HS-27A (cell line): ENCODE data around the gene ABHD17C.
"Not testable (repeated sequence)": the region's sequence is repeated elsewhere in the genome, so short reads cannot be mapped to it uniquely, and the experiment has no call there.

Experiments used
- DNase-seq: peaks from one replicate; pipeline ENCODE4 v3.0.0-alpha.2; 2012; ENCODE audit warnings: low read depth, missing footprints

Gene ABHD17C

GRCh38 chr15:80730926-80731325 lies 35.8 kb downstream of the ABHD17C start:
- no peak for DNase-seq

DNA sequence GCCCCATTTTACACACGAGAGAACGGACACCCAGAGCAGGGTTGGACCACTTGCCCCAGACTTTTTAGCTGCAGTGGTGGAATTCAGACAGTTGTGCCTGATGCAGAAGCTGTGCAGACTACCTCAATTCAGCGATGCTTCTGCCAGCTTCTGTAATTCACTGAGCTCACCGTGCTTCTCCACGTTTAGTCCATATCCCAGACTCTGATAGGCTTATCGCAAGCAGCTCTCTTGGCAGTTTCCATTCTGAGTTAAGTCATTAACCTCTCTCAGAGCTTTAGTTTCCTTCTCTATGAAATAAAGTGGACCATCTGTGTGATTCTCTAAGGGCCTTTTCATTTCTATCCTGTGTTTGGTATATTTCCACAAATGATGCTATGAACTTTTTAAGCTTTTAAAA lies 37.1 kb downstream of the ABHD17C start:
- DNase-seq: no peak

GRCh38 chr15:80732818-80733217 lies 37.7 kb downstream of the ABHD17C start:
- DNase-seq: no peak

DNA sequence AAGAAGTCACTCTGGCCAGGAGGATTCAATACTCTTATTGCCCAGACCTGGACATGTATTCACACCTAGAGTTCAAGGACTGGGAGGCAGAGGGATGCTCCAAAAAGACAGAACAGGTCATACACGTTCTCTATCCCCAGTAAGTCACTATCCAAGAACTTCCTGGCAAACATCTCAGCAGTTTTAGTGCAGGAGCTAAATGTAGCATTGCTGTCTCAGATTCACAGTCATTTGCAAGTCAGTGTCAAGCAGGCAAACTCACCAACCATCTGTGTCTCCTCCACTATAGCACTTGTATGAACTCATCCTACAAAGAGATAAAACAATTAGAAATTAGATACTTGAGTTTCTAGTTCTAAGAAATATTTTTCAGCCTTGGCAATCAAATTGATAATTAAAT lies 38.4 kb downstream of the ABHD17C start:
- no peak for DNase-seq

DNA sequence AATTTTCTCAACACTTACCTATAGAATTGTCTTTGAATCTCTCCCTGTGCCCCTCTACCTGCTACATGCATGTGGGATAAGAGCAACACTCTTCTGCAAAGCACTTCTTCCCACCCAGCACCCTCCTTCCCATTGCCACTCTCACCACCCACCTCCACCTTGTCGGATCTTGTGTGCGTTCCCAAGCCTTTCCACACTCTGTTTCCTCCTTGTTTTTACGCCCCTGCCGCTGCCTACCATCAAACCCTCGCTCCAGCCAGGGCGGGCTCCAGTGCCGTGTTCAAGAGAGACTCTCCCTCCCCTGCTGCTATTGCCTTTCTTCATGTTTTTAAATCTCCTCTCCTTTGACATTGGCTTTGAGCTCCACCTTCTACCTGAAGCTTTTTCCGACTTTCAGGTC lies 40.2 kb downstream of the ABHD17C start:
- DNase-seq: no peak

GRCh38 chr15:80736560-80736959 lies 41.5 kb downstream of the ABHD17C start:
- DNase-seq: no peak

DNA sequence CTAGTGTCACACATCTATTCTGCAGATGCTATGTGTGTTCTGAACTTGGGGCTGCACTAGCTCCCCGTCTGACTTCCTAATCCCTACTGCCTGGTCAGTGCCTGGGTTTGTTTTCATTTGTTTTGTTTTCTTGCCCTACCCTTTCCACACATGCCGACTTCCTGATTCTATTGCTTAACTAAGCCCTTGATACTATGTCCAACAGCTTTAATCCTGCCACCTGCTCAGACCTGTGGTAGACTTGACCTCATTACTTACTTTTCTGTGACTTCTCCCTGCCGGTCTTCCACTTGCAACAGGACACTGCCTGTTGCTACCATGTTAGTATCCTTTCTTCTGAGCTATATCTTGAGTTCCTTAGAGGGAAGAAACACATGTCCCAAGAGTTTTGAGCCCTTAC lies 44.8 kb downstream of the ABHD17C start:
- DNase-seq: no peak

- no peak for DNase-seq
Measured at GRCh38 chr15:80742081-80742480, 47.0 kb downstream of the ABHD17C start.

GRCh38 chr15:80743189-80743833 lies 48.2 kb downstream of the ABHD17C start:
- no peak for DNase-seq

DNA sequence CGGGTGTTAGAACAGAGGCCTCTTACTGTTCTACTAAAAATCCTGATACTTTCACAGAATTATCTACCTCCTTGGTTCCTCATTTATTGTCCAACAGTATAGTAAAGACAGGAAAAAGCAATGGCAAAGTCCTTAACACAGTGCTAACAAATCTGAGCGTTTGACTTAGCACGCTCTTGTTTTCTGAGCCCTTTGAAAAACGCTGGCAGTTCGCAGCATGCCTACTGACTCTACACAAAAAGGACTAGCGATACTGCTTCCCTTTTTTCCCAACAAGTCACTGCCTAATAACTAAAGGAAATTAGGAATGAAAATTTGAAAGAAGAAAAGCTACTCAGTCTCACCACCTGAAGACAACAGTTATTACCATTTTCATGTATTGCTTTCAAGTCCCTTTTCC lies 49.3 kb downstream of the ABHD17C start:
- no peak for DNase-seq

- no peak for DNase-seq
Measured at GRCh38 chr15:80744826-80745225, 49.7 kb downstream of the ABHD17C start.

GRCh38 chr15:80745888-80746287 lies 50.8 kb downstream of the ABHD17C start:
- no peak for DNase-seq

DNA sequence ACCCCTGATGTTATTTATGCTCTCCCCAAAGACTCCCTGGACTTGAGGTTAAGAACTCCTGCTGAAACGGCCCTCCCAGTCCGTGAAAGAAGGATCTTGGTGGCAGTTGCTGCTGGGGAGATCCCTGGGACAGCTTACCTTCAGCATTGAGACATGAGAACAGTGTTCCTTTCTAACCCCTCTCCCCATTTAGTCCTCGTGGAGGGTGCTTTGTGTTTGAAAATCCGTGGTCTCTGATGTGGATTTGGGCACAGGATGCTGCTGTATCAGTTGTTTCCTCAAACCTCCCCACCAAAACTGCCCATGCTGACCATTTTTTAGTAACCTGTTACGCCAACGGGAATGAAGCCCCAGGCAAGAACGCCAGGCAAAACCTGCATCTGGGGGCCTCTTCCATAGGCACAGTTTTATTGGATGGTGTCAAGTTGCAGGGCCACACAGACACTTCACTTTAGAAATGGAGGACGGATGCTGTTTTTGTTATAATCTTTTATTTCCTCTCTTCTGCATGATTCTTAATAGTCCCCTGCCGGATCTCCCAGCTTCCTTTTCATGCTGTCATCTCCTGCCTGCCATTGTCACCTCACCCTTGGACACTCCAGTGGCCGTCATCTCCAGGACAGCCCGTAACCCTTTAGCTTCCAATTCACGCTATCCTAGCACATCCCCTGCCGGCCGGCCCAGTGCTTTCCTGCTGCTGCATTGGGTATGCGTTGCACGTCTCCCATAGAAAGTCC lies 52.4 kb downstream of the ABHD17C start:
- DNase-seq: no peak

GRCh38 chr15:80749589-80749988 lies 54.5 kb downstream of the ABHD17C start:
- no peak for DNase-seq

DNA sequence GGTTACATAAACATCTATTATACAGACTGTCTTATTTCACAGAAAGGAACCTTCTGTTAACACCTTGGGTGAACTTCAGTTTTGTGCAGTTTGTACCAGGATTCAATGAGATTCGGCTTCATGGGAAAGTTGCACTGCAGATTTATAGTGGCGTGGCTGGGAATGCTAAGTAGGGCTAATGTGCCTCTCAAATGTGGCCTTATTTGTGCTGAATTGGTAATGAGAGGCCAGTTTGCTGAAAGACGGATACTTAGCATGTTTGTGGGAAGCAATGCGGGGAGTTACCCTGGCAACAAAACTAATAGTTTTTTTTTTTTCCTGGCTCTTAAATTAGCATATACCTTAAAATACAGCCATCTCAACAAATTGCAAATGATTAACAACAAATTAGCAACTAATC lies 55.5 kb downstream of the ABHD17C start:
- no peak for DNase-seq

DNA sequence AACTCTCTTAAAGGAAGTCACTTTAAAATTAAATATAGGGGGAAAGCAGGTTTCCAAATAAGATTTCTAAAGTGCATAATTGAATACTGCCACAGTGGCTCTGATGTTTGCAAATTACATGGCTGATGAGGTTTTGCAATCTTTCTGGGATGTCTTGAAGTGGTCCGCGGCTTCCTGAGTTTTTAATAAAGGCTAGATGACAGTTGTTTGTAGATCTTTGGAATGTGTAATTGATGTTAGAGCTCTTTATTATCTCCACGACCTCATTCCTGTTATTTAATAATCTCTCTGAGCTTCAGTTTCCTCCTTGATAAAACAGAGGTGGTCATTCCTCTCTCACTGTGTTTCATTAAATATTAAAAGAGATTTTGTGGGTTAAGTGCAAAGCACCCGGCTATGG lies 57.1 kb downstream of the ABHD17C start:
- no peak for DNase-seq

GRCh38 chr15:80753161-80753560 lies 58.1 kb downstream of the ABHD17C start:
- no peak for DNase-seq

DNA sequence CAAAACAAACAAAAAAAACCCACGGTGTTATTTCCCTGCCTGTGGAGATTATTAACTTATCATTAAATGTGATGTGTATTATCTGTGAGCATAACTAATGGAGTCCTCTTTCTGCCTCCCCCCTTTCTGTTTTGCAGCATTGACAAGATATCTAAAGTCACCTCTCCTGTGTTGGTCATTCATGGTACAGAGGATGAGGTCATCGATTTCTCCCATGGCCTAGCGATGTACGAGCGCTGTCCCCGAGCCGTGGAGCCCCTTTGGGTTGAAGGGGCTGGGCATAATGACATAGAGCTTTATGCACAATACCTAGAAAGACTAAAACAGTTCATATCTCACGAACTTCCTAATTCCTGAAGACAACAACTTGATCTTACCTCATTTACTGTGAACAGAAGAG lies 58.9 kb downstream of the ABHD17C start:
- DNase-seq: no peak

DNA sequence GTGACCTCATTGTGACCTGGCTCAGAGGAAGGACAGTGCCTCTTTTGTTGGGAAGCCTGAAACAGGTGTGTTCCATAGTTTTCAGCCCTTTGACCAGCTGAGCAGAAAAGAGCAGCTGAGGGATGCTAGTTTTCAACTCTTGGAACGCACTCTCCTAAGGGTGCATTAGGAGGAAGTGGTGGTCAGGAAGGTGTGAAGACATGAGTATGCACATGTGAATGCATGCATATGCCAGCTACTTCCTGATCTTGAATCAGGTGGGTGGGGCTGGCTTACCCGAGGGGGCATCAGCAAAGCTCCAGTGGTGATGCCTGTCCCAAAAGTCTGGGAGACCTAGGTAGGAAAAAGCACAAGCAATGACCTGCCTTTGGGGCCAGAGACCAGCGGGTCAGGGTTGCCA lies 60.8 kb downstream of the ABHD17C start:
- DNase-seq: no peak

GRCh38 chr15:80758130-80758745 lies 63.1 kb downstream of the ABHD17C start:
- no peak for DNase-seq

DNA sequence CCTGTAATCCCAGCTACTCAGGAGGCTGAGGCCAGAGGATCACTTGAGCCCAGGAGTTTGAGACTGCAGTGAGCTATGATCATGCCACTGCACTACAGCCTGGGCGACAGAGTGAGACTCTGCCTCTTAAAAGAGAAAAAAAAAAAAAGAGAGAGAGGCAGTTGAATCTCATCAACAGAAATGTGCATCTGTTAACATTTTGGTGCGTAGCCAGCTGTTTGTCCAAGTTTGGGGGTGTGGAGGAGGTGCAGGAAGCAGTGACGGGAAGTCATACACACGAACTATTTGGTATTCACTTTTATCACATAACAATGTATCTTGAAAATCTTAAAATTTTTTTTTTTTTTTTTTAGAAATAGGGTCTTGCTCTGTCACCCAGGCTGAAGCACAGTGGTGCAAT lies 65.8 kb downstream of the ABHD17C start:
- no peak for DNase-seq

DNA sequence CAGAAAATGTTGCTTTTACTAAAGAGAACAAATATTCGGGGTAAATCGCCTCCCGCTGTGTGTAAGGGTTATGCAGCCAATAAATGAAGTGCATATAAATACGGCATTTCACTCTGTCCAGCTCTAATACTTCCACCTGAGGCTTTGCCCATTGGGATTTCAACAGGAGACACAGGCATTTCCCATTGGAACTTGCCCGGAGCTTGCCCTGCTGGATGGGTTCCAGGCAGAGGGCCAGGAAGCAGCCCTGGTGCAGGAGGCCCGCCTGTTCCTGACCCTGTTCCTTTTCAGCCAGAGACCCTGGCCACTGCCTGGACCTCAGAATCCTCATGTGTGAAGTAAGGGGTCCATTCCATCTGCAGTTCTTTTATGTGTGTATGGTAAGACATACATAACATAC lies 66.6 kb downstream of the ABHD17C start:
- DNase-seq: no peak

GRCh38 chr15:80763235-80763634 lies 68.1 kb downstream of the ABHD17C start:
- DNase-seq: not testable (repeated sequence)

DNA sequence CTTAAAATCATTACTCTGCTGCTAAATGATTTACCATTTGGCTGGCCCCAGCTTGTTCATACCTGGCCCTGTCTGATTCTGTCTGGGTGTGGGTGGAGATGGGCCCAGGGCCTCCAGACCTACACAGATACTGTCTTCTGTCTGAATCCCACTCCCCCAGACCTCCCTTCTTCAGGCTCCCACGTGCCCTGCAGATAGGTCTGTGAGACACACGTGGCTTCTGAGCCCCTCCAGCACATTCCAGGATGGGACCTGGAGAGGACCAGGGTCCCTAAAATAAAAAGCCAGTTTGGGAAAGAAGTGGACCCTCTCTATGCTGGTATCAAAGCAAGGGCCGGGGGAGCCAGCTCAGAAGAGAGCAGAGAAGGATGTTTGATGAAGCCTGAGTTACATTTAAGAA lies 69.4 kb downstream of the ABHD17C start:
- DNase-seq: no peak
